GM13976 (cell line): ENCODE data around the gene RANGAP1.

Source experiments
- DNase-seq: peaks from one replicate; pipeline ENCODE4 v3.0.0; 2012; ENCODE audit warnings: low spot score
- in situ Hi-C: fragments of 300-500 bp; cut with MboI; formaldehyde crosslinking; loops from one replicate; pipeline ENCODE4 v1.12.0; 2022; ENCODE audit warnings: low sequenced_read_pairs, mixed read lengths, inconsistent platforms; ENCODE audit not compliant: unreplicated experiment
- TF ChIP-seq, protein P1 (sequence below): IDR thresholded peaks from 2 replicates; pipeline ENCODE4 v1.5.1; 2012; ENCODE audit warnings: borderline replicate concordance, mild to moderate bottlenecking; ENCODE audit not compliant: insufficient read depth; ENCODE audit errors: extremely low read depth, missing control alignments, control extremely low read depth

The RANGAP1 gene

DNA sequence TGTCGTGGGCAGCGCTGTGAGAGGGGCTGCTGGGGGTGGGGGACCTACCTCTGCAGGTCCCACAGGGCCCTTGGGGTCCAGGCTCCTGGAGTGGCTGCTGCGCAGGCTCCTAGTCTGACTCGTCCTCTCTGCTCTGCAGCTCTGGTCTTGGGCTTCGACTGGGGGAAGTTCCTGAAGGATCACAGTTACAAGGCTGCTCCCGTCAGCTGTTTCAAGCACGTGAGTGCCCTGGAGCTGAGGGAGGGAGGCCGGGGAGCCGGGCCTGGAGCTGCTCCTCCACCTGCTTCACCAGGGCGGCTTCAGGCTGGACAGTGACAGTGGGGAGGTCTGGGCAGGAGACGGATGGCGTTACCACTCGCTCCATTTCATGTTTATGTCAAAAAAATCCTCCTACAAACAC lies 69.0 kb downstream of the RANGAP1 start:
- TF ChIP-seq, protein P1, sequence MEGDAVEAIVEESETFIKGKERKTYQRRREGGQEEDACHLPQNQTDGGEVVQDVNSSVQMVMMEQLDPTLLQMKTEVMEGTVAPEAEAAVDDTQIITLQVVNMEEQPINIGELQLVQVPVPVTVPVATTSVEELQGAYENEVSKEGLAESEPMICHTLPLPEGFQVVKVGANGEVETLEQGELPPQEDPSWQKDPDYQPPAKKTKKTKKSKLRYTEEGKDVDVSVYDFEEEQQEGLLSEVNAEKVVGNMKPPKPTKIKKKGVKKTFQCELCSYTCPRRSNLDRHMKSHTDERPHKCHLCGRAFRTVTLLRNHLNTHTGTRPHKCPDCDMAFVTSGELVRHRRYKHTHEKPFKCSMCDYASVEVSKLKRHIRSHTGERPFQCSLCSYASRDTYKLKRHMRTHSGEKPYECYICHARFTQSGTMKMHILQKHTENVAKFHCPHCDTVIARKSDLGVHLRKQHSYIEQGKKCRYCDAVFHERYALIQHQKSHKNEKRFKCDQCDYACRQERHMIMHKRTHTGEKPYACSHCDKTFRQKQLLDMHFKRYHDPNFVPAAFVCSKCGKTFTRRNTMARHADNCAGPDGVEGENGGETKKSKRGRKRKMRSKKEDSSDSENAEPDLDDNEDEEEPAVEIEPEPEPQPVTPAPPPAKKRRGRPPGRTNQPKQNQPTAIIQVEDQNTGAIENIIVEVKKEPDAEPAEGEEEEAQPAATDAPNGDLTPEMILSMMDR: no peak
- peak; percentile 26 for DNase-seq
- in situ Hi-C loops: no loop called here

DNA sequence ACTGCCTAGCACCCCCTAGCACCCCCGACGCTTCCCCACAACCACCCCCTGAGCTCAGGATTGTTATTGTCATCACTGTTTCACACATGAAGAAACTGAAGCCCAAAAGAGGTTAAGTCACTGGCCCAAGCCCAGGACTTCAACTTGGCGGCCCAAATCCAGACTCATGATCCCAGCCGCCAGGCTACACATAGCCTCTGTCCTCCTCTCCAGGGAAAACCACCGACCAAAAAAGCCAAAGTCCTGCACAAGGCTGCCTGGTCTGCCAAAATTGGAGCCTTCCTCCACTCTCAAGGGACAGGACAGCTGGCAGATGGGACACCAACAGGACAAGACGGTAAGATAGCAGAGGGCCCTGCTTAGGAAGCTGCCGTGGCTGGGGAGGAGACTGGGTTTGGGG lies 70.1 kb downstream of the RANGAP1 start:
- in situ Hi-C loops: no loop called here
- DNase-seq: no peak
- TF ChIP-seq, protein P1: no peak

DNA sequence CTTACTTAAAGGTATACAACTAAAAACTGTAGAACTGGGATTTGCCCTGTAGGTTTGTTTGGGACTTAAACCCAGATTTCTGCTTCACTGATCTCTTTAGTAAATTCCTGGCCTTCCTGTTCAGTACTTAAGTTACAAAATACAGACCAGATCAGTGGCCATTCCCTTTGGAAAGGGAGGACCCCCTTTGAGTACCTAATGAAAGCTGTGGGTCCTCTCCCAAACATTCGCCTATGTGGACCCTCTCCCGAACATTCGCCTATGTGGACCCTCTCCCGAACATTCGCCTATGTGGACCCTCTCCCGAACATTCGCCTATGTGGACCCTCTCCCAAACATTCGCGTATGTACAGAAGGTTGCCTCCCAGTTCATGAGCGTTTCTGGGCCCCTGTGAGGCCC lies 70.6 kb downstream of the RANGAP1 start:
- in situ Hi-C loops: no loop called here
- TF ChIP-seq, protein P1: no peak
- no peak for DNase-seq

DNA sequence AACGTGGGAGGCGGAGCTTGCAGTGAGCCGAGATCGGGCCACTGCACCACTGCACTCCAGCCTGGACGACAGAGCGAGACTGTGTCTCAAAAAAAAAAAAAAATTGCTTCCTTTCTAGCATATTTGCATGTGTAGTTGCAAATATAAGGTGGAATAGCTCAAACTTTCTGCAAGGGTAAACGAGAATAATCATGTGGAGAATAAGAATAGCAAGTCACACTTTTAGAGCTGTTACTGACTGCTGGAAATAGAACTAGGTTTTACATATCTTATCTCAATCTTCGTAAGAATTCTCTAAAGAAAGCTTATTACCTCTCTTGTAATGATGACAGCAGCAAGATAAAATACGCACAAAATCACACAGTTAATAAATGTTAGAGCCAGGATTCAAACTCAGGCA lies 79.3 kb downstream of the RANGAP1 start:
- TF ChIP-seq, protein P1: no peak
- in situ Hi-C loops: no loop called here
- DNase-seq: no peak

DNA sequence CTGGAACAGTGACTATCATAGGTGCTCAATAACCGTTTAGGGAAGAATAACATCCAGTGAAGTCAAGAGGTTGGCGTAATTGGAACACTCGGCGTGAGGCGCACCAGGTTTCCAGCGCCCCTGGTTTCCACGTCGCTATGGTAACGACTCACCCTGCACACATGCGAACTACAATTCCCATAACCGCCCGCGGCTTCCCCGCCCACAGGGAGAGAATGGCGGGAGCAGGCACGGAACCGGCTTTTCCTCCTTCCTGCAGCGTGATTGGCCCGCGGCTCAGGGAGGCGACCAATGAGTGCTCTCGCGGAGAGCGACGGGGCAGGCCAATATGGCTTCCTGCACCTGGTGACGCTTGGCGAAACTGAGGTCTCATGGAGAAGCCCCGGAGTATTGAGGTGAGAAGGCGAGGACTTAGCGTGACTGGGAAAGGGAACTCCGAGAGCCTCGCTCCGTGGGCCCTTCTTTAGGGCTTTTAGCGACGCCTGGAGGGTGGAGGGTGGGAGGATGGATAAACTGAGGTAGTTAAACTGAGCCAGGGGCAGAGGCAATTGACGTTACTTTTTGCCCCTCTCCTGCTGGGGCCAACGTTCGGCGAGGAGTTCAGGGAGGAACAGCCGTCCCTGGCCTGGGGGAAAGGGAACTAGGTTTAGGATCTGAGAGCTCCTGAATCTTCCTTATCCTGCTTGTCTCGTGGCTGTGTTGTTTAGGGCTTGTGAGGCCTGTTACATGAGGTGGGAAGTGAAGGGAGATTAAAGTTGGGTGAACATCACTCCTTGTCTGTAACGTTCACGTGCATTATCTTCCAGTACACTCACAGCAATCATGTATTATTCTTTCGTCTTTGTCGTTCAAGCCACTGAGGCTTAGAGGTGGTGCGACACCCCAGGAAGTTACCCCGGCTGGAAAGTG lies 80.7 kb downstream of the RANGAP1 start, which contains the start of gene L3MBTL2:
Gene L3MBTL2, plus strand, starts transcription at position 321 of the 909 bp plus-strand sequence. Its CDS starts 51 bp downstream, at position 372.
- in situ Hi-C loops: no loop called here
- TF ChIP-seq, protein P1: no peak

DNA sequence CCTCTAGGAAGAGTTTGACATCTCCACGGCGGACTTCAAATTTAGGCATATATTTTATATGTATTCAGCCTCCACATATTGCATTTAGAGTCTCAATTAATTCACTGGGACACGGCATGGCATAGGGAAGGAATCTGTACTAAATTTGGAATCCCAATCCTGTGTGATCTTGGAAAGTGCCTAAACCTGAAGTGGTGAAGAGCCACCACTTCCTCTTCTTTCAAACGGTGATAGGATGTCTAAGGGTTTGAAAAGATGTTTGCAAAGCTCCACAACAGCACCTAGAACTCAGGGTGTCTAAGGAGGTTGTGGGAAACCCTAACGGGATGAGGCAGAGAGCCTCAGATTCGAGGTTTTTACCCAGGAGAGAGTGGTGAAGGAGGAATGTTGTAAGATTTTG lies 81.9 kb downstream of the RANGAP1 start:
- in situ Hi-C loops: no loop called here
- DNase-seq: no peak
- TF ChIP-seq, protein P1: no peak

More for the DNA sequence above, 80.7 kb downstream of the RANGAP1 start, which contains the start of gene L3MBTL2:
- peak; percentile 99 for DNase-seq

DNA sequence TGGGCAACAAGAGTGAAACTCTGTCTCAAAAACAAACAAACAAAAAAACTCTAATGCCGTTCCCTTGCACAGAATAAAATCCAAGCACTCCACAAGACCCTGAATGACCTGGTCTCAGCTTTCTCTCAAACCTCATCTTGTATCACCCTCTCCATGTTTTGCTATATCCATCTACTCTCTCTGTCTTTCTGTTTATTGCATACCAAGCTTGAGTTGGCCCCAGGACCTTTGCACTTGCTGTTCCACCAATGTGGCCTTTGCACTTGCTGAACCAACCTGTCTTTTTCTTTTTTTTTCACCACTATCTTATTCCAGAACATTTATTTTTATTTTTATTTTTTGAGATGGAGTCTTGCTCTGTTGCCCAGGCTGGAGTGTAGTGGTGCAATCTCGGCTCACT lies 82.9 kb downstream of the RANGAP1 start:
- in situ Hi-C loops: no loop called here
- no peak for DNase-seq
- TF ChIP-seq, protein P1: no peak
